WTC11 (cell line): Measurements from ENCODE around the gene DEXI. TPM values are rescaled to one million over a fixed set of nuclear protein-coding genes. Genes with fewer than 3 reads are reported as not detected.

Source experiments
- ATAC-seq: fragments of 200-7000 bp; cut with Tn5 transposase; 2 replicates; pipeline ENCODE4 v1.10.0; 2021; ENCODE audit warnings: mild to moderate bottlenecking, moderate library complexity
- CTCF ChIA-PET: fragments of 300-600 bp; sonication (Branson Sonifier 250); formaldehyde crosslinking; loops from one replicate; lab custom pipeline; 2021; ENCODE audit warnings: antibody characterized with exemption; lab: Charles Lee
- POLR2A ChIA-PET: fragments of 350-600 bp; sonication (Branson Sonifier 250); formaldehyde crosslinking; loops from one replicate; lab custom pipeline; 2021; ENCODE audit warnings: antibody characterized with exemption; lab: Charles Lee
- DNase-seq: peaks from one replicate; pipeline ENCODE4 v3.0.0; 2021; ENCODE audit warnings: low spot score
- H3K27ac Mint-ChIP-seq: 2 replicates; pipeline ENCODE4 v1.8.0; 2021; ENCODE audit warnings: mixed read lengths
- H3K27me3 Mint-ChIP-seq: 2 replicates; pipeline ENCODE4 v1.8.0; 2021; ENCODE audit warnings: low read depth, mild to moderate bottlenecking, moderate library complexity, mixed read lengths
- H3K36me3 Mint-ChIP-seq: 2 replicates; pipeline ENCODE4 v1.8.0; 2021; ENCODE audit warnings: mixed read lengths
- H3K4me1 Mint-ChIP-seq: 2 replicates; pipeline ENCODE4 v1.8.0; 2022; ENCODE audit warnings: mixed read lengths
- H3K4me3 Mint-ChIP-seq: 2 replicates; pipeline ENCODE4 v1.8.0; 2021; ENCODE audit warnings: mild to moderate bottlenecking, moderate library complexity, mixed read lengths
- H3K9me3 Mint-ChIP-seq: 2 replicates; pipeline ENCODE4 v1.8.0; 2021; ENCODE audit warnings: mixed read lengths
- ATF1 ChIP-seq: sonication (generic); formaldehyde crosslinking; IDR thresholded peaks from 2 replicates; pipeline ENCODE4 v1.8.1; 2023; ENCODE audit warnings: mild to moderate bottlenecking, moderate library complexity, missing genetic modification reagents
- CTCF ChIP-seq: fragments of 200-600 bp; IDR thresholded peaks from 2 replicates; pipeline ENCODE4 v1.8.0; 2022; ENCODE audit warnings: antibody characterized with exemption
- MAX ChIP-seq: sonication (generic); formaldehyde crosslinking; IDR thresholded peaks from 2 replicates; pipeline ENCODE4 v1.8.0; 2022; ENCODE audit warnings: mild to moderate bottlenecking, missing genetic modification reagents
- SMAD3 ChIP-seq: sonication (generic); formaldehyde crosslinking; IDR thresholded peaks from 2 replicates; pipeline ENCODE4 v1.8.0; 2022; ENCODE audit warnings: missing genetic modification reagents, mild to moderate bottlenecking, borderline replicate concordance
- ZNF121 ChIP-seq: sonication (generic); formaldehyde crosslinking; IDR thresholded peaks from 2 replicates; pipeline ENCODE4 v1.8.0; 2023; ENCODE audit warnings: missing genetic modification reagents
- ZNF232 ChIP-seq: sonication (generic); formaldehyde crosslinking; IDR thresholded peaks from 2 replicates; pipeline ENCODE4 v1.8.0; 2022; ENCODE audit warnings: mild to moderate bottlenecking, missing genetic modification reagents
- ZNF317 ChIP-seq: sonication (generic); formaldehyde crosslinking; IDR thresholded peaks from 2 replicates; pipeline ENCODE4 v1.8.1; 2023; ENCODE audit warnings: low read depth, mild to moderate bottlenecking, moderate library complexity, missing genetic modification reagents, borderline replicate concordance
- total RNA-seq: library from RNA; stranded (reverse); gene quantifications from 3 replicates; pipeline ENCODE4 v1.2.3, GENCODE V29; 2021
- TF ChIP-seq, protein P1 (sequence below): sonication (generic); formaldehyde crosslinking; IDR thresholded peaks from 2 replicates; pipeline ENCODE4 v1.8.0; 2023; ENCODE audit warnings: missing genetic modification reagents, mild to moderate bottlenecking, borderline replicate concordance
- TF ChIP-seq, protein P2 (sequence below): sonication (generic); formaldehyde crosslinking; IDR thresholded peaks from 2 replicates; pipeline ENCODE4 v1.8.0; 2022; ENCODE audit warnings: mild to moderate bottlenecking, missing genetic modification reagents

The DEXI gene
- total RNA-seq, 1 experiment from 2014 or later = 33.7 TPM

DNA sequence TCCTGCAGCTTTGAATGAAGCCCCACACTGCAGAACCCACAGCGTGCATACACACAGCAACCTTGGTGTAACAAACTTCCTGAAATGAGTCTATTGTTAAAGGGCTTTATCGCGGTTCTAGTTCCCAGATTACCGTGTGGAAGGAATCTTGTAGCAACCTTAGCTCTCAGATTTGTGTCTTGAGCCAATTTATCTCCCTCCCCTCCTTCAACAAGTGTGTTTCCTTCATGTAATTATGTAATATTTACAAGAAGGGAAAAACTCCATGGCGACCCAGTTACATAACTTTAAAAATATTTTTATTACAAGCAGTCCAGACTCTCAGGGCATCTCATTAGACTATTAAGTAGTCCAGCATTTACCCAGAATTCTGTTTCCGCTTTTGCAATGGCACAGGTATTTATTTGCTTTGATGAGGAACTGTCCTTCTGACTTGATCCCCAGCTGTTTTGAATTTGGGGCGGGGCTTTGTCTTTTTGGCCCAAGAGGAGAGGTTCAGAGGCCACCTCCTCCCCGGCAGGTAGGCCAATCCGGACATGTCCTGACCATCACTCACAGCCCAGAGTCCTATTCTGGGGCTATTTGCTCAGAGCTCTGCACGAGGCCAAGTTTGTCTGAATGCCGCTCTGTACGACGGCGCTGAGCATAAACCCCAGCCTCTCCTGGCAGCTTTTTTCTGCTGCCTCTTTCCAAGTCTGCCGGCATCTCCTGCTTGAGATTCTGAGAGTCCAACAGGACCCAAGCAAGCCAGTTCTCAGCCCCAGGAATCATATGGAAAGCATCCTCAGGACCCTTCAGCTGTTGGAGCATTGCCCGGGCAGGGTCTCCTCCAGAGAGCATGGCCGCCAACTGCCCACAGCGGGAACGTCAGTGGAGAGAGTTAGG is 37.7 kb upstream of the DEXI start:
- H3K4me1 Mint-ChIP-seq = 0 out of 2 replicates have a peak, but pooled peaks cover 15% of the 10 kb centered on the region
- H3K4me3 Mint-ChIP-seq = no peak overlapping the region
- peak; percentile 34 for DNase-seq
- H3K9me3 Mint-ChIP-seq = no peaks in the 10 kb centered on the region
- ATAC-seq = peak; percentile 41
- TF ChIP-seq, protein P1, sequence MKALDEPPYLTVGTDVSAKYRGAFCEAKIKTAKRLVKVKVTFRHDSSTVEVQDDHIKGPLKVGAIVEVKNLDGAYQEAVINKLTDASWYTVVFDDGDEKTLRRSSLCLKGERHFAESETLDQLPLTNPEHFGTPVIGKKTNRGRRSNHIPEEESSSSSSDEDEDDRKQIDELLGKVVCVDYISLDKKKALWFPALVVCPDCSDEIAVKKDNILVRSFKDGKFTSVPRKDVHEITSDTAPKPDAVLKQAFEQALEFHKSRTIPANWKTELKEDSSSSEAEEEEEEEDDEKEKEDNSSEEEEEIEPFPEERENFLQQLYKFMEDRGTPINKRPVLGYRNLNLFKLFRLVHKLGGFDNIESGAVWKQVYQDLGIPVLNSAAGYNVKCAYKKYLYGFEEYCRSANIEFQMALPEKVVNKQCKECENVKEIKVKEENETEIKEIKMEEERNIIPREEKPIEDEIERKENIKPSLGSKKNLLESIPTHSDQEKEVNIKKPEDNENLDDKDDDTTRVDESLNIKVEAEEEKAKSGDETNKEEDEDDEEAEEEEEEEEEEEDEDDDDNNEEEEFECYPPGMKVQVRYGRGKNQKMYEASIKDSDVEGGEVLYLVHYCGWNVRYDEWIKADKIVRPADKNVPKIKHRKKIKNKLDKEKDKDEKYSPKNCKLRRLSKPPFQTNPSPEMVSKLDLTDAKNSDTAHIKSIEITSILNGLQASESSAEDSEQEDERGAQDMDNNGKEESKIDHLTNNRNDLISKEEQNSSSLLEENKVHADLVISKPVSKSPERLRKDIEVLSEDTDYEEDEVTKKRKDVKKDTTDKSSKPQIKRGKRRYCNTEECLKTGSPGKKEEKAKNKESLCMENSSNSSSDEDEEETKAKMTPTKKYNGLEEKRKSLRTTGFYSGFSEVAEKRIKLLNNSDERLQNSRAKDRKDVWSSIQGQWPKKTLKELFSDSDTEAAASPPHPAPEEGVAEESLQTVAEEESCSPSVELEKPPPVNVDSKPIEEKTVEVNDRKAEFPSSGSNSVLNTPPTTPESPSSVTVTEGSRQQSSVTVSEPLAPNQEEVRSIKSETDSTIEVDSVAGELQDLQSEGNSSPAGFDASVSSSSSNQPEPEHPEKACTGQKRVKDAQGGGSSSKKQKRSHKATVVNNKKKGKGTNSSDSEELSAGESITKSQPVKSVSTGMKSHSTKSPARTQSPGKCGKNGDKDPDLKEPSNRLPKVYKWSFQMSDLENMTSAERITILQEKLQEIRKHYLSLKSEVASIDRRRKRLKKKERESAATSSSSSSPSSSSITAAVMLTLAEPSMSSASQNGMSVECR (CRISPR knock-in tag) = no peak
- H3K36me3 Mint-ChIP-seq = no peaks in the 10 kb centered on the region; the same call in 1 of the 2 replicates
- H3K27me3 Mint-ChIP-seq = no peaks in the 10 kb centered on the region
- peak overlapping the region; percentile 27; the same call in 1 of the 2 replicates for H3K27ac Mint-ChIP-seq
- POLR2A ChIA-PET = no interaction called here
- CTCF ChIA-PET = interaction anchor here (0.5 to 2.0 kb wide), 7 partner anchors 9 to 833 kb away, joined by 3 to 10 read pairs (median 4); partner anchors contain the start of gene SOCS1

DNA sequence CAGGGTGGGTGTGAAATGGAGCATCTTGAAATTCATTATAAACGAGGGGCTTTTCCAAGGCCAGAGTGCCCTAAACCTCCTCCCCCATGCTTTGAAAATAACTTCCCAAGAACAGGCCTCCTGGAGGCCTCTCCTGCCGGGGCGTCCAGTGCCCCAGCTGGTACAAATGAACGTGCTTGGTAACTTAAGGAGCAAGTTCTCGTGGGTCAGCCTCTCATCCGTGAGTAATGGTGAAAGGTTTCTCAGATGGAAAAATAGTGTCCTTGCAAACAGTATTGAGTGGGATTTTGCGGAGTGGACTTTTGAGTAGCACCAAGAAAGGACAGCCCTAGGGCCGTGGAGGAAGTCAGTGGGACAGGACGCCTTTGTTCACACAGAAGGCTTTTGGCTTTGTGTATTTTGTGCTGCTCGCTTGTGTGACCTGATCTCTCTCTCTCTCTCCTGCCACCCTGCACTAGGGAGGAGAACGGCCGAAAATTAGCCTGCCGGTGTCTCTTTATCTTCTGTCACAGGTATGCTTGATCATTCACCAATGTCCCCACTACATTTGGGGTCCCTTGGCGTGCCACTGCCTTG is 36.7 kb upstream of the DEXI start:
- no peak overlapping the region for H3K4me3 Mint-ChIP-seq
- no peaks in the 10 kb centered on the region for H3K27me3 Mint-ChIP-seq
- no peaks in the 10 kb centered on the region for H3K9me3 Mint-ChIP-seq
- H3K36me3 Mint-ChIP-seq = no peaks in the 10 kb centered on the region; the same call in 1 of the 2 replicates
- ATAC-seq (no peak), DNase-seq (no peak)
- 0 out of 2 replicates have a peak, but pooled peaks cover 15% of the 10 kb centered on the region for H3K4me1 Mint-ChIP-seq
- no peak for TF ChIP-seq CTCF
- TF ChIP-seq, protein P2, sequence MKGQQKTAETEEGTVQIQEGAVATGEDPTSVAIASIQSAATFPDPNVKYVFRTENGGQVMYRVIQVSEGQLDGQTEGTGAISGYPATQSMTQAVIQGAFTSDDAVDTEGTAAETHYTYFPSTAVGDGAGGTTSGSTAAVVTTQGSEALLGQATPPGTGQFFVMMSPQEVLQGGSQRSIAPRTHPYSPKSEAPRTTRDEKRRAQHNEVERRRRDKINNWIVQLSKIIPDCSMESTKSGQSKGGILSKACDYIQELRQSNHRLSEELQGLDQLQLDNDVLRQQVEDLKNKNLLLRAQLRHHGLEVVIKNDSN = no peak
- ChIA-PET CTCF (interaction anchor here (1.6 to 2.0 kb wide), 3 partner anchors 8 to 393 kb away, joined by 4 to 10 read pairs (median 6); no protein-coding TSS in a partner anchor), POLR2A (no interaction called here)
- H3K27ac Mint-ChIP-seq = peak overlapping the region; percentile 76; the same call in 1 of the 2 replicates

DNA sequence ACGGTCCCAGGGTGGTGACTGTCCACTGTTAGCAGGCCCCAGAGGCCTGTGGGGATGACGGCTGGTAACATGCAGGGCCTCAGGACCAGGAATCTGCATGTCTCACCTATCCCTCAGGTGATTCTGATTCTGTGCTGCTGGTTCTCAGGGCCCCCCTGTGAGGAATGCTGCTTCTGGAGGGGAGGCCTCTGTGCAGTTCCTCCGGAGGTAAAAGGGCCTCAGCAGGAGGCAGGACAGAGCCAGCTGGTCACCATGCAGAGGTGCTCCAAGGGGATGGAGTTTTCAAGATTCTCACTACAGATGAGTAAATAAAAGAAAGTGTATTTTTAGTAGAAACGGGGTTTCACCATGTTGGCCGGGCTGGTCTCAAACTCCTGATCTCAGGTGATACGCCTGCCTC is 35.9 kb upstream of the DEXI start:
- TF ChIP-seq ATF1 (CRISPR knock-in tag) (no peak), CTCF (no peak), SMAD3 (CRISPR knock-in tag) (no peak), ZNF121 (CRISPR knock-in tag) (no peak), ZNF232 (no peak), MAX (CRISPR knock-in tag) (no peak), ZNF317 (CRISPR knock-in tag) (no peak)
- TF ChIP-seq, all 79 proteins: peak for 0
- Mint-ChIP-seq H3K36me3 (no peaks in the 10 kb centered on the region; the same call in 1 of the 2 replicates), H3K27me3 (no peaks in the 10 kb centered on the region), H3K4me1 (0 out of 2 replicates have a peak, but pooled peaks cover 15% of the 10 kb centered on the region), H3K27ac (no peak overlapping the region), H3K4me3 (no peak overlapping the region), H3K9me3 (no peaks in the 10 kb centered on the region)
- DNase-seq = no peak
- CTCF ChIA-PET = no interaction called here
- ATAC-seq = no peak
- POLR2A ChIA-PET = no interaction called here
